Coronary artery (tissue), 2 donors: ENCODE measurements around the gene NPEPPS.
A peak's percentile ranks its signal among the peaks of the same experiment; 100 is the strongest.

Source experiments
- DNase-seq: peaks from one replicate; pipeline ENCODE4 v3.0.0-alpha.2; 2017; ENCODE audit warnings: low spot score
- H3K27ac ChIP-seq, 2 donors: fragments of 200-600 bp; sonication (generic); one replicate each; pipeline ENCODE4 v1.5.1; 2016 to 2019
- H3K4me3 ChIP-seq: fragments of 200-600 bp; sonication (generic); 2 replicates; pipeline ENCODE4 v1.5.1; 2016; ENCODE audit warnings: mild to moderate bottlenecking, moderate library complexity
- CTCF ChIP-seq: fragments of 200-600 bp; sonication (generic); IDR thresholded peaks from one replicate; pipeline ENCODE4 v1.5.1; 2019; ENCODE audit warnings: antibody characterized with exemption

NPEPPS gene

GRCh38 chr17:47620503-47621245 lies 89.8 kb downstream of the NPEPPS start:
- no peak for DNase-seq
- Histone ChIP-seq H3K27ac (peak overlapping the region in 1 of 2 donors; percentile 10), H3K4me3 (no peak overlapping the region)
- no peak for TF ChIP-seq CTCF

GRCh38 chr17:47621293-47622179 lies 90.6 kb downstream of the NPEPPS start:
- no peak for DNase-seq
- TF ChIP-seq CTCF: no peak
- peak overlapping the region; percentile 26 for H3K4me3 ChIP-seq
- peak overlapping the region in 1 of 2 donors; percentile 68 for H3K27ac ChIP-seq

GRCh38 chr17:47622180-47622549 lies 91.3 kb downstream of the NPEPPS start:
- no peak overlapping the region for H3K4me3 ChIP-seq
- no peak for DNase-seq
- no peak for TF ChIP-seq CTCF
- H3K27ac ChIP-seq: no peak overlapping the region

GRCh38 chr17:47624727-47625068 lies 93.8 kb downstream of the NPEPPS start:
- no peak overlapping the region for H3K4me3 ChIP-seq
- no peak overlapping the region for H3K27ac ChIP-seq
- DNase-seq: no peak
- TF ChIP-seq CTCF: no peak

- H3K4me3 ChIP-seq: no peak overlapping the region
- H3K27ac ChIP-seq: no peak overlapping the region
- no peak for TF ChIP-seq CTCF
- no peak for DNase-seq
Measured at GRCh38 chr17:47628014-47628566, 97.2 kb downstream of the NPEPPS start.

- DNase-seq: no peak
- no peak overlapping the region for H3K4me3 ChIP-seq
- no peak for TF ChIP-seq CTCF
Measured at GRCh38 chr17:47629826-47630225, 98.9 kb downstream of the NPEPPS start.

More at GRCh38 chr17:47629826-47630225, 98.9 kb downstream of the NPEPPS start:
- no peak overlapping the region for H3K27ac ChIP-seq
